DMS53 treated with DMSO at 0.1 percent for 48 hours (cell line): ENCODE data around the gene ZNF358.
"Not testable (repeated sequence)": the region's sequence is repeated elsewhere in the genome, so short reads cannot be mapped to it uniquely, and the experiment has no call there.

ENCODE experiments used
- DNase-seq: peaks from one replicate; lab custom pipeline; 2025; ENCODE audit not compliant: unreplicated experiment; lab: John Stamatoyannopoulos, UW

The ZNF358 gene

GRCh38 chr19:7535047-7535997 lies 19.4 kb downstream of the ZNF358 start, which contains the start of gene PNPLA6:
Gene PNPLA6 (plus strand): TSS chr19:7535717. CDS start chr19:7535789, 72 bp downstream.
- DNase-seq: peak; percentile 79

GRCh38 chr19:7535998-7536695 lies 20.2 kb downstream of the ZNF358 start:
- no peak for DNase-seq

- DNase-seq: not testable (repeated sequence)
Observed at GRCh38 chr19:7538990-7539389, 23.1 kb downstream of the ZNF358 start.

GRCh38 chr19:7539827-7540425 lies 24.0 kb downstream of the ZNF358 start:
- DNase-seq: no peak

- DNase-seq: no peak
Observed at GRCh38 chr19:7540761-7541474, 25.0 kb downstream of the ZNF358 start.

- no peak for DNase-seq
Observed at GRCh38 chr19:7541475-7541824, 25.5 kb downstream of the ZNF358 start.

- DNase-seq: no peak
Observed at GRCh38 chr19:7541828-7542443, 26.0 kb downstream of the ZNF358 start.

GRCh38 chr19:7542556-7543348 lies 26.8 kb downstream of the ZNF358 start:
- DNase-seq: no peak

GRCh38 chr19:7544626-7545025 lies 28.7 kb downstream of the ZNF358 start:
- no peak for DNase-seq

GRCh38 chr19:7545300-7545699 lies 29.4 kb downstream of the ZNF358 start:
- no peak for DNase-seq

- no peak for DNase-seq
Observed at GRCh38 chr19:7545904-7546303, 30.0 kb downstream of the ZNF358 start.

GRCh38 chr19:7547159-7547558 lies 31.3 kb downstream of the ZNF358 start:
- DNase-seq: no peak

- no peak for DNase-seq
Observed at GRCh38 chr19:7549429-7550148, 33.7 kb downstream of the ZNF358 start.

- no peak for DNase-seq
Observed at GRCh38 chr19:7550169-7550770, 34.4 kb downstream of the ZNF358 start.

- no peak for DNase-seq
Observed at GRCh38 chr19:7550987-7551761, 35.3 kb downstream of the ZNF358 start.

GRCh38 chr19:7552781-7553180 lies 36.9 kb downstream of the ZNF358 start:
- no peak for DNase-seq

- no peak for DNase-seq
Observed at GRCh38 chr19:7554565-7554964, 38.7 kb downstream of the ZNF358 start.
